Dermis blood vessel endothelial cell (primary cell): Measurements from ENCODE around the gene TBC1D19. TPM values are rescaled to one million over a fixed set of nuclear protein-coding genes. Genes with fewer than 3 reads are reported as not detected.
A peak's percentile ranks its signal among the peaks of the same experiment; 100 is the strongest.

ENCODE experiments used
- DNase-seq: peaks from one replicate; pipeline ENCODE4 v3.0.0; 2010
- total RNA-seq: library from RNA; depleted of rRNA; stranded (reverse); fragments of >200 nt; gene quantifications from 2 replicates; pipeline ENCODE4 v1.2.3, GENCODE V29; 2014

Gene TBC1D19
- total RNA-seq, 1 donor from 2014 or later = 16.7 TPM

DNA sequence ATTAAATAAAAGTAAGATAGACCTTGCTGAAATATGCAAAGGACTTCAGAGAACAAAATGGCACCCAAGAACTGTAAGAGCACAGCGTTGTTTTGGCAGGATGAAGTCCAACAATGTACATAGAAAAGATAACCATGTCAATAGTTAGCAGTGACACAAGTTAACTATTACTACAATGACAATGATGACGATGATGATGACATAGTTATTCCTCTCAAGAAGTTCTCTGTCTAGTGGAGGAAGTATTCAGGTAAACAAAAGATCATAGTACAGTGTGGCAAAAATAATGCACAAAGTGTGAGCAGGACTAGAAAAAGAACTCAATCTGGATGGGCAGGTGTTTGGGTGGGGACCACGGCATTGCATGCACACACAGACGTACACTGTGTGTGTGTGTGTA, 201.4 kb downstream of the TBC1D19 start:
- DNase-seq = no peak

DNA sequence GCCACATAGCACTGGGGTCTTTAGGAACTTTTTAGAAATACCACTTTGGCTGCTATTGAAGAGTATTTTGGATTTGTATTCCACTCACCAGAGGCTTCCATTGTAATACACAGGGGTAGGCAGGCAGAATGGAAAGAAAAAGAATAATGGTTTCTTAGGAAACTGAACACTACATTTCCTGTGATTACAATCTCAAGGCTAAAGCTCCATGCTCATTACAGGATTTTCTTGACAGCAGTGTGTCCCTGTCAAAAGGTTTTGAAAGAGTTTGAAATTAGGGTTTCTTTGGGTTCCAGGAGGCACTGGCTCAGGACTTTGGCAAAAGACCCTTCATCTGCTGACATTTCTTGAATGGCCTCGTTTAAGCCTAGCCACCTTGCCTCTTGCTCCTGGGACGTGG, 201.9 kb downstream of the TBC1D19 start:
- peak; percentile 25 for DNase-seq

DNA sequence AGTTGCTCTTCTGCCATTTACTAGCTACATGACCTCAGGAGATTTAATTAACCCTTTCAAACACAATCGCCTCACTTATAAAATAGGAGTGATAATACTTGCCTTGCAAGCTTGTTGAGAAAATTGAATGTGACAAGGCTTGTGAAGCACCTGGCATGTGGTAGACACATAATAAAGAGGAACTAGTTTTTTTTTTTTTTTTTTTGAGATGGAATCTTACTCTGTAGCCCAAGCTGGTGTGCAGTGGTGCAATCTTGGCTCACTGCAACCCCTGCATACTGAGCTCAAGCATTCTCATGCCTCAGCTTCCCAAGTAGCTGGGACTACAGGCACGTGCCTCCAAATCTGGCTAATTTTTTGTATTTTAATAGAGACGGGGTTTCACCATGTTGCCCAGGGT, 203.0 kb downstream of the TBC1D19 start:
- DNase-seq = no peak

DNA sequence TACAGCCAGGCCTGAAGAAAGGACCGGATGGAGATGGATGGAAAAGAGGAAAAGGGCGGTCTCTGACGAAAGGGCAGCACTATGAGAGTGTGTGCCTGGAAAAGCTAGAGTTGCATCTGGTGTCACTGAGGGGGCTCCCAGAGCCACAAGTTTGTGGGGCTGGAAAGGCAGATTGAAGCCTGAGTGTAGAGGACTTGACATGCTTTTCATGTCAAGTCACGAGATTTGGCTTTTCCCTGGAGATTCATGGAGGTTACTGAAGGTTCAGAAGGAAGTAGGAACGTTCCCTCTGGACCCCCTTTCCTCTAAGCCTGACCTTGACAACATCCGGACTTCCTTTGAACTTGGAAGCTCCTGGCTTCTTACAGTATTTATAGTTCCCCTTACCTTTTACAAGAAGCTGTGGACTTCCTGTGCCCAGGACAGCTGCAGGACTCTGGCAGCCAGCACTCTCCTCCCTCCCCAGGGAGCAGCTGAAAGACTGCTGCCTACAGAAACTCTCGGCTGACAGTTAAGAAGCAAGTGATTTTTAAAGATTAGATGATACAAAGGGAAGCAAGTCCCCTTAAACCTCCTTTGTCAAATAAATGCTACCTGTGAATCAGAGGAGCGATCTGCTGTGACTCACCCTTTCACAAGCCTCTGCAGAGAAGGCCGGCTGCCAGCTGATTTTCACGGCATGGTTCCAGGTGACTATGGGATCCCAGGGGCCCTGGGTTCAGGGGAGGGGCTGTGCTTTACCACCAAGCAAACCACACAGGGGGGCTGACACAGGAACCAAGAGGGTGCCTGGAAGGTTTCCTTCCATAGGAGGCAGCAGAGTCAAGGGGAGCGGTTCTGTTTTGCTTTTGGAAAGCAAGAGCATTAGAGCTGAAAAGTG, 203.8 kb downstream of the TBC1D19 start:
- DNase-seq = peak; percentile 68

DNA sequence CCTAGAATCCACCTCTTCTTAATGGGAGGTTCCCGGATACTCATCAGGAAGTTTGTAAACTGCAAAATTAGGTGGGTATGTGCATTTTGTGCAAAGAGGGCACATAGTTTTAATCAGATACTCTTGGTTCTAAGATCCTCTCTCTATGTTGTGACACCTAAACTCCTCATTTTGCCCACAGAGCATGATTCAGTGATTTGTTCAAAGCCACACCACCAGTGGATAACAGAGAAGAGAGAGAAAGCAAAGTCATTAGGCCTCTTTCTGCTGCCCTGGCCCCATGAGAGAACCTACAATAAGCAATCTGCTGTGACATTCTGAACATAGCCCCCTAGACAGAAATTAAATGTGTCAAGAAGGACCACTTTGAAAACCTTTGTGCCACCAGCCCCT, 204.5 kb downstream of the TBC1D19 start:
- no peak for DNase-seq

DNA sequence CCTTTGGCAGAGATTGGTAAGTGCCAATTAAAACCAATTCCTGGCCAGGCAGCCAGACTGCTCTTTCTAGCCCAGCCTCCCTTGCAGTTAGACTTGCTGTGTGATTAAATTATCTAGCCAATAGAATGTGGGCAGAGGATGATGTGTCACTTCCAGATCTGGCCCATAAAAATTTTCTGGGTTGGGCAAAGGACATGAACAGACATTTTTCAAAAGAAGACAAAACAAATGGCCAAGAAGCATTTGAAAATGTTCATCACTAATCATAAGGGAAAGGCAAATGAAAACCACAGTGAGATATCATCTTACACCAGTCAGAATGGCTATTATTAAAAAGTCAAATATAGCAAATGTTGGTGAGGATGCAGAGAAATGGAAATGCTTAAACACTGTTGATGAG, 205.3 kb downstream of the TBC1D19 start:
- no peak for DNase-seq

DNA sequence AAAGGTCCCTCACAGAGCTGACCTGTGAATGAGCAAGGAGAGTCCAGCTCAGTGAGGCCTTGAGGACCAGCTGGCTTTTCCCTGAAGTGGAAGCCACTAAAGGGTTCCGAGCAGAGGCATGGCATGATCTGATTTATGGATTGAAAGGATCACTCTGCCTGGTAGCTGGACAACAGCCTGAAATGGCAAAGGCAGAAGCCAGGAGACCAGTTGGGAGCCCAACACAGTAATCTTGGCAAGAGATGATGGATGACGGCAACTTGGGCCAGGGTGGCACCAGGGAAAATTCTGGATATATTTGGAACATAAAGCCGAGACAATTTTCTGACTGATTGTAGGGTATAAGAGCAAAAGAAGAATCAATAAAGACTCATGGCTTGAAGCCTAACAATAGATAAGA, 207.5 kb downstream of the TBC1D19 start:
- no peak for DNase-seq

DNA sequence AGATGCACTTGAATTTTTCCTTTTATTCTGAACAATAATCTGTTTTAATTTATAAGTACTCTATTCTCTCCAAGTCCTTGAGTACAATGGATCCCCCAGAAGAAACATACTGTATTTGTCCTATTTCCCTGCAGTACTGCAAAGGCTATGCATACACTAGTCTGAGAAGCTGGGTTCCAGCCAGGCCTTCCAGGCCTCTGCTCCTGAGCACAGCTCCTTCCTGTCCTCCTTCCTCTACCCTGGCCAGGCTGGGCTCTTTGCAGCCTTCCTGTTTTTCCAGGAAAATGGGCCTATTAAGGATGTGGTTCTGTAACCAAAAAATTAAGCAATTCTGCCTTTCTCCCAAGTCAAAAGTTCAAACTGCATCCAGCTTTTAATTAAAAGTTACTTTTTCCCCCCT, 208.8 kb downstream of the TBC1D19 start:
- peak; percentile 28 for DNase-seq

DNA sequence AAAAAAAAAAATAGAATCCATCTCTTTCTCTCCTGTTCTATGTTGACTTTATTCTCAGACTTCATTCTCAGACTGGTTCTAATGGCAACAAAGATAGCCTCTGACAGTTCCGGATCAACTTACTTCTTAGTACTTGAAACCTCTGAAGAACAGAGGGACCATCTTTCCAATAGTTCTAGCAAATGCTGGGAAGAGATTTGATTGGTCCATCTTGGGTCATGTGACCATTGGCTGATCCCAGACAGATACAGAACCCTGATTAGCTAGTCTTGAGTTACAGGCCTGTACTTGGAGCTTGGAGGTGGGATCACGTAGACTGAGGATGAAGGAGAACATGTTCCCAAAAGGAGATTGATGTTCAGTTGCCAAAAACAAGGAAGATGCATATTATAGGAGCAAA, 209.9 kb downstream of the TBC1D19 start:
- DNase-seq = no peak

DNA sequence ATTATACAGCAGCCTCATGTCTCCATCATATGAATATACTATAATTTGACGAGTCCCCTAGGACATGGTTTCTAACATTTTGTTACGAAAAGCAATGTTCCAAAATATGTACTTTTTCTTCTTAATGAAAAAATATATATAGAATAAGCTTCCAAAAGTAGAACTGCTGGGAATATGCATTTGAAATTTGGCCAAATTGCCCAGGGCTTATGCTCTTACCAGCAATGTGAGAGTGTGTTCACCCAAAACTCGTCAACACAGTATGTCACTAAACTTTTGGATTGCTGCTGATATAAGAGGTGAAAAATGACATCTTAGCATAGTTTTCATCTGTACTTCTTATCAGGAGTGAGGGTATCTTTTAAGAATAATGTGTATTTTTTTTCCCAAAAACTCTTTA, 212.2 kb downstream of the TBC1D19 start:
- no peak for DNase-seq

DNA sequence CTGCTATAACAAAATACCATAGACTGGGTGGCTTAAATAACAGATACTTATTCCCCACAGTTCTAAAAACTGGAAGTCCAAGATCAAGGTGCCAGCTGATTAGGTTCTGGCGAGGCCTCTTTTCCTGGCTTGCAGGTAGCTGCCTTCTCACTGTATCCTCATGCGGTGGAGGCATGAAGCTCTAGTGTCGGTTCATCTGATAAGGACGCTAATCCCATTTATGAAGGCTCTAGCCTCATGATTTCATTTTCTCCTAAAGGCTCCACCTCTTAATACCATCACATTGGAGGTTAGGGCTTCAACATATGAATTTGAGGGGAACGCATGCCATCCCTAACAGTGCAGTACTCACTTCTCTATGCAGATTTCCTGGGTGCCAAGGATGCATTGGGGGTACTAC, 218.9 kb downstream of the TBC1D19 start:
- DNase-seq = no peak

DNA sequence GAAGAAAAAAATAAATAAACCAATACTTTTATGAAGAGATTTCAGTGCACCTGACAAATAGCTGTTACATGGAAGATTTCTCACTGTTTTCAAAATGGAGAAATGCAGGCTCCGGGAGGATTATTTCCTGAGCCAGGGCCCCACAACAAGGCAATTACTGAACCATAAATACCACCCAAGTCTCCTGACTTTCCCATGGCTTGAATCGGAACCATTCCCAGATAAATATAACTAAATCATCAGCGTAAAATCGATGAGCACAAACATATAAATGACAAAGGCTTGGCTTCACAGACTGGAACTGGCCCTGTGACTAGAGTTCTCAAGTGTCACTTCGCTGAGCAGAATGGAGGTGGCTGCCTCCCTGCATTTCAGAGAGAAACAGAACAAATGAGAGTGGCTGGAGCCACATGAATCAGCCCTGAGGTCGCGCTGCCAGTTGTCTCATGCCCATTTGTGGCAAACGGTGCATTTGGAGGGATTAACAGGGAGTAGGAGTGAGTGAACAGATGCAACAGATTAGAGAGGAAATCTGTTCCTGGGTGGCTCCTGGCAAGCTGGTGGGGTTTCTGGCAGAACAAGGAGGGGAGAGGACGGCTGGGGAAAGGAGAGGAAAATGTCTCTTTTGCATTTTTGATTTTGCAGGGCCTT, 219.5 kb downstream of the TBC1D19 start:
- no peak for DNase-seq

DNA sequence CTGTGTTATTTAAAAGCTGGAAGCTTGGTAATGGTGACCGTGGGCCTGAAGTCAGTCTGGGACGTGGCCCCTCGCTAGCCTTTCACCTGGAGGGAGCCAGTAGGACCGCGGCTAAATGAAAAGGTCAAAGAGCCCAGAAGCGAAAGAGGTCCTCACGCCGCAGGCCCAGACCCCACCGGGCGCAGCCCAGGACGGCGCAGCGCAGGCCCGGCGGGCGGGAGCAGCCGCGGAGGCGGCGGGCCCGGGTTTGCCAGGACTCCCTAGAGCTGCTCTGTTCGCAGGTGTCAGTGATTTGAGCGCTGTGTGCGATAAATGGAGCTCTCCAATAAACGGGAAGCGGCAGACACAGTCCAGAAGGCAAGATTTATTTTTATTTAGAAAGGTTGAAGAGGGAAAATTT, 220.6 kb downstream of the TBC1D19 start:
- no peak for DNase-seq

DNA sequence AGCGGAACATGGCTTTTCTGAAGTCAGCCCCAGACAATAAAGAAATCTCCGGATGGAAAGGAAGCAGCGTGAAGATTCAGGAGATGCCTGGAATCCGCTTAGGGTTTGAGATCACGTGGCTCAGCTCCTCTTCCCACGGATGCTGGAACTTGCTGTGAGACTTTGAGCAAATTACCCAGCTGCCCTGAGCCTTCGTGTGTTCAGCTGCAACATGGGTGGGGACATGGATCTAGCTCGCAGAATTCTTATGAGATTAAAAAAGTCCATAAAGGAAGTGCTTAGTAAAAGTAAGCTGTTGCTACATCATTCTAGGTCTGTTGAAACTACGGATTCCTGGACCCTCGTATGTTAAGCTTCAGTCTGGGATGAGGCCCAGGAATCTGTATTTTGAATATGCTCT, 221.0 kb downstream of the TBC1D19 start:
- no peak for DNase-seq

Other genes starting within 250 kb of the TBC1D19 start
- gene CCKAR, start 93.6 kb upstream of the TBC1D19 start, total RNA-seq = not detected in 2 replicates